Stimulated activated CD4-positive, alpha-beta T cell treated with anti-CD3 and anti-CD28 coated beads, Interleukin-12 subunit alpha, Interleukin-12 subunit beta, amount 100 ng/mL, for 48 hours (primary cell): ENCODE data around the gene CHKB.
A peak's percentile ranks its signal among the peaks of the same experiment; 100 is the strongest.

ENCODE experiments used
- DNase-seq, 3 donors: peaks; one replicate each; pipeline ENCODE4 v3.0.0-alpha.2; 2020; ENCODE audit warnings: low read depth in 2 of 3, low spot score in 1 of 3

CHKB gene

DNA sequence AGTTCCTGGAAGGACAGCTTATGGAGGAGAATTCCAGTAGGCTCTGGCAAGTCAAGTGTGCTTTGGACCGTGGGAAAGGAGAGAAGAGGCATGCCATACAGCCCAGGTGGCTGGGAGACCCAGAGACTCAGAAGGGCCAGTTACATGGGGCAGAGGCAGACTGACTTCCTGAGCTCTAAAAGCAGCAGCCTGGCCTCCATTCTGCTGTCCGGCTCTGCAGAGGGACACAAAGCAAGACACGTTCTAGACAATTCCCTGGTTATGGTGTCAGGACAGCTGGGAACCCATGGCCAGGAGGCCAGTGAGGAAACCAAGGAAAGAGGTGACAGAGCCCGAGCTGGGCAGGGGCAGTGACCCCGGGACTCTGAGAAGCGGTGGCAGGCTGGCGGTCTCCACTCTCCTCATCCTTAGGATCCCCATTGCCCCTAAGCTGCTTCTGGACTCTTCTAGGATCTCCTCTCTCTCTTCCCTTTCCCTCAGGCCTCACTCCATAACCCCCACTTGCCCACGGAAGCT lies 7.2 kb downstream of the CHKB start:
- no peak for DNase-seq

DNA sequence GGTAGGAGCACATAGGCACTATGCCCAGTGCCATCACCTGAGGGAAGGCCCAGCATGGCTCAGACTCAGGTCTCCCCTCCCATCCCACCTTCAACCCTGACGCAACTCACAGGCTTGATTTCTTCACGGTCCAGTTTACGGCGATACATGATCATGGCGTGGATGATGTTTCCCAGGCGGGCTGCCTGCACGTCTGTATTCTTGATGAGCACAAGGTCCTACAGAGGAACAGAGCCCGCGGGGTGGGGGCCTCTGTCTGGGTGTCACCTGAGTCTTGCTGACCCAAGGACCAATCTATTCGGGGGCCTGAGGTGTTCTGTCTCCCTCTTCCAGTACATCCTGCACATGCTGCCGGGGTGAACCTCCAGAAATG lies 8.3 kb downstream of the CHKB start:
- no peak for DNase-seq

DNA sequence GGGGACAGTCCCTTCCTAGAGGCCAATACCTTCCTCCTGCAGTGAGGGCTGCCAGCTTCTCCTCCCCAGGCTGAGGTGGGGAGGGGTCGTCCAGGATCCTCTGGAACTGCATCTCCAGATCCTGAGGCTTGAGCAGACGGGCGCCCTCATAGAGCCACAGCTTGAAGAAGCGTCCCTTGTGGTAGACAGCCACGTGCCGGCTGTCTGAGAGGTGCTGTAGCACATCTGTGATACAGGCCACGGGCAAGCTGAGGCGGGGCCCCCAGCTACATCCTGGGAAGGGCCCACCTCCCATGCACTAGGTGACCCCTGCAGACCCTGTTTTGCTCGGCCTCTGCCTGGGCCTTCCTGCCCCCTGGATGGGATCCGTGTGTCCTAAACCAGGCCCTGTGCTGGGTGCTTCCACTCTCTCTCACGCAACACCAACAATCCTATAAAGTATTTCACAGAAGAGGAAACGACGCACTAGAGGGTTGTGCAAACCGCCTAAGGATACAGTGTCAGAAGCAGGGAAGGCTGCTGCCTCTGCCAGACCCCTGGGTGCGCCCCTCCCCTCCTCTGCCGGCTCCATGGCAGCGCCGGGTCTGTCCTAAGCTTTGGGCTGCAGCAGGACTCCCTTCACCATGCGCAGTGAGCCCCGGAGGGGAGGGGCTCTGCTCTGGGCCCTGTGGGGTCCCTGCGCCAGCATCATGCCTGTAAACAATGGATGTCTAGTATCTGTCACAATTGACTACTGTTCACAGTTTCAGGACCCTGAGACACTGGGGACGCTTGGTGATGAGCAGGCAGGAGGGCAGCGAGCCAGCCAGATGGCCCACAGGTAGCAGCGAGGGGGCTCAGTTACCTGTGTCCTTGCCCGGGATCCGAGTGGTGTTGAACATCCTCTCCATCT lies 8.9 kb downstream of the CHKB start:
- no peak for DNase-seq

DNA sequence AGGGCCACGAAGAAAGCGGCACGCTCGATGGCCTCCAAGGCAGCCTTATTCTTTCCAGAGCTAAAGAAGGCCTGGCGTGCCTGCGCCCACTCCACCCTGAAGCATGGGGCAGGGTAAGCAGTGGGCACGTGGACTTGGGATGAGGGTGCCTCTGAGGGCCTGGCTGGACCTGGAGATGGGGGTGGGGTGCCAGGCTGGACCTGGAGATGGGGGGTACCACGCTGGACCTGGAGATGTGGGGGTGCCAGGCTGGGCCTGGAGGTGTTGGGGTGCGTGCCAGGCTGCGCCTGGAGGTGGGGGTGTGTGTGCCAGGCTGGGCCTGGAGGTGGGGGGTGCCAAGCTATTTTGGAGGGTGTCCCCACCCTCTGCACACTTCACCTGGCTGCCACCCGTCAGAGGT lies 9.7 kb downstream of the CHKB start:
- DNase-seq, result no peak

DNA sequence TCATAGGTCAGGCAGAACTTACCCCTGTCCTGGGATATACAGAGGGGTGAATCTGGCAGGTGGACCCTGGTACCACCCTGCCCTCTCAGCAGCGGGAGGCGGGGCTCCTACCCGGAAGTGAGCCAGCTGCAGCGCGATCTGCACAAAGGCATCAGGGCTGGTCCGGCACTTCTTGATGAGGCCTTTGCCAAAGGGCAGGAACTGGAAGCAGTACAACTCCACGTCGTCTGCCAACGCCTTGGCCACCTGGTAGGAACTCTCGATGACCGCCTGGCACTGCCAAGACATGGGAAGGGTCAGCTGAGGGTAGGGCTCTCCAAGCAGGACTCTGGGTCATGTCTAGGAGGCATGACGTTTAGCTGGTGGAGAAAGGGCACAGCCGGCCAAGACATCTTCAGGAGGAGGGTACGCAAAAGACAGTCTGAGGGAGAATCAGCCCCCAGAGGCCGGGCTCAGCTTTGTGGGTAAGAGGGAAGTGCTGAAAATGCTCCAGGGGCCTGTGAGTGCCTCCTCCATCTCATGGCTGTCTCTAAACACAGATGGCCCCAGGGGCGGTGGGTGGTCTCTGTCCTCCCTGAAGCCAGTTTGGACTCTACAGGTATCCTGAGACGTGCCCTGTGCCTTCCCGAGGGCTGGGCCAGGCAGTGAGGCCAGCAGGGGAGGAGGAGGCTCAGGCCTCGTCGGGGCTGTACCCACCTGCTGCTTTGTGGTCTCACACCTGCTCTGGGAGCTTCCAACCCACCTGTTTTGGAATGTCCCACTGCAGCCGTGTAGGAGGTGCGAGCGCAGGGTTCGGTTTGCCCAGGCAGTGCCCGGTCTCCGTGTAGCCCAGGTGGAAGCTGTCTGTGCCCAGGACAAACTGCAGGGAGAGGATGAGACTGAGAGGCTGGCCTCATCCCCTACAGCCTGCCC lies 11.1 kb downstream of the CHKB start:
- DNase-seq, result no peak

DNA sequence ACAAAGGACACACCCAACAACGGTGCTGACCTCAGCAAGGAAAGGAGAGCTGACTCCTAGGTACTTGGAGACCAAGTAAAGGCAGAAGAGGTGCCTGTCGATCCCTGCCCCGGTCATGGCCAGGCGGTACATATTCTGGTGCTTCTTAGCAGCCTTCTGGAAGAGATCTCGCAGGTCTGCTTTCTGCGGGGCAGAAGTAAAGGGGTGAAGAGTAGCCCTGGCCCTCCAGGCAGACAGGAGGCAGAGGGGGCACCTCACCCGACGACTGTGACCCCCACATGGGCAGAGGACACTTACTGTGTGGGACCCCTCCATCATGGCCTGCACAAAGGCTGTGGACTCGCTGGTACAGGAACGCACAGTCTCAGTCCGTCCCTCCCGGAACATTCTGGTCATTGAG lies 11.8 kb downstream of the CHKB start:
- no peak for DNase-seq

DNA sequence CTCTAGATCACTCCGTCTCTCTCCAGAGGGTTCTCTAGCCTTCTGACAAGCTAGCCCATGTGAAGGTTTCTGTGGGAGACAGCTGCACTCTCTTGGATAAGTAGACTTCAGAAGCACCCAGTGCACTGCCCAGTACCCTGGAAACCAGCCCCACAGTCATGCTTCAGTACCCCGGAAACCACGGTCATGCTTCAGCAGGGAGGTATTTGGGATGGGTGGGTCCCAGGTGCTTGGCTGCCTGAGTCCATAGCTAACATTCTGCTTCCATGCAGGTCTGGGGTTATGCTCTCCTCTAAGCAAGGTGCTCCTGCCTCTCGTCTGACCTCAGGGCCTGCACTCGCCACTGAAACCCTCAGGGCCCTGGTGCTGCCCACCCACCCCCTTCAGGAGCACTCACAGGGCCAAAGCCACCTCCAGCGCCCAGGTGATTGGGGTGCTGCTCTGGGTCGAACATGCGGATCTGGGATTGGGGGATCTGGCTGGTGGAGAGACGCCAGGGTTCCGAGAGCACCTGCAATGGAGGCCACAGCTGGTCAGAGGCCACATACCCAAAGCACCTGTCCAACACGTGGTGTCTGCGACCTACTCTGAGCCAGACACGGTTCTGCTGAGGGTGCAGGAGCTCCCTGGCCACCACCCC lies 12.6 kb downstream of the CHKB start:
- no peak for DNase-seq

DNA sequence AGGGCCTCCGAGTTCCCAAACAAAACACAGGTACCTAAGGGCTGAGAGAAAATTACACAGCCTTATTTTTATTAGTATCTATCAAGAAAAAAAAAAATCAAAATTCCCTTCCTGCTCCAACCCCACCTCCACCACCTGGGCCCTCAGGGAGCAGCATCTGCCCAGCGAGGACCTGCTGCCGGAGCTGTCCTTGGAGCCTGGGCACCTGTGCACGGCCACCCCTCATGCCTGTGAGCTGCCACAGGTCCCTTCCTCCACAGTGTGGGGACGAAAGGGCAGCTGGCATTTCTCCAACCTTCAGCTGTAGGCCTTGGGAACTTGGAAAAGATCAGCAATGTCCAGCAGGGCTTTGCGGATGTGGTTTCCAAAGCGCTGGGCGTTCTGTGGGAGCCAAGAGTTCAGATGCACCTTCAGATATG lies 13.6 kb downstream of the CHKB start:
- no peak for DNase-seq

DNA sequence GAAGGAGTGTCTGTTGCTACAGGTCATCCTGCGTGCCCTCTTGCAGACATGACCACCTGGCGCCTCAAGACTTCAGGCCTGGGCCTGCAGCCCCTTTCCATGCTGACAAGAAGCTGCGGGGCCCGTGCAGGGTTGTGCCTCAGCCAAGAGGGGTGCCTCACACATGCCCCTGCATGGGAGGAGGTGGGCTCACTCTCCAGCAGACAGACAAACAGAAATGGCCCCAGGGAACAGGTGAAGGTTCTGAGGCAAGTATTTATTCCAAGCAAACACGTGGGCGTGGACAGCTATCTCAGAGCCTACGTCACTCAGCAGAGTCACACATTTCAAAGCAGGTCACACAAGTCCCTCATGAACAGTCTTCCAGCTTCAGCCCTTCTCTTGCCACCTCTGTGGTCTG lies 14.0 kb downstream of the CHKB start:
- no peak for DNase-seq

DNA sequence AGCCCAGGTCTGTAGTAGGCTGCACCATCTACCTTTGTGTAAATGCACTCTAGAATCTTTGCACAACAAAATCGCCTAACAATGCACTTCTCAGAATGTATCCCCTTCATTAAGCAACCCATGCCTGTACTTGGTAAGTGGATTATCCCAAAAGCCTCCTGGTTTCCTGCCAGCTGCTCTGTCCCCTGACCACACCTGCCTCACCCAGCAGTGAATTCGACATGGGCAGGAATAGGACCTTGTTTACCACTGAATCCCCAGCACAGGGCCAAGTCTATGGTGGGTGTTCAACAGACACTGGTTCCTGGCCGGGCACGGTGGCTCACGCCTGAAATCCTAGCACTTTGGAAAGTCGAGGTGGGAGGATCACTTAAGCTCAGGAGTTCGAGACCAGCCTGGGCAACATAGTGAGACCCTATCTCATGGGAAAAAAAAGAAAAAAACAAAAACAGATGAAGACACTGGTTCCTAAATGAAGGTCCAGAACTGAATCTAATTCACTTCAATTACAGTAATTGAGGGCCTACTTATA lies 14.9 kb downstream of the CHKB start:
- no peak for DNase-seq

DNA sequence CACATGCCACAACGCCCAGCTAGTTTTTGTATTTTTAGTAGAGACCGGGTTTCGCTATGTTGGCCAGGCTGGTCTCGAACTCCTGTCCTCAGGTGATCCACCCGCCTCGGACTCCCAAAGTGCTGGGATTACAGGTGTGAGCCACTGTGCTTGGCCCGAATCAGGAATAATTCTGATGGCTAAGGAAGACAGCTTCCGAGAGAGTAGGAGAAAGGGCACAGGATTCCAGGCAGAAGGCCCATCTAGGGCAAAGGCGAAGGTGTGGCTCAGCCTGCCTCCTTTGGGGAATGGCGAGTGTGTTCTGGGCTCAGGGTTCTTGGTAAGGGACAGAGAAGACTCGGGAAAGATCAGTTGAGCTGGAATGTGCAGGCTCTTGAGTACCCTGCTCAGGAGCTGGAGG lies 18.4 kb downstream of the CHKB start:
- DNase-seq, result no peak

DNA sequence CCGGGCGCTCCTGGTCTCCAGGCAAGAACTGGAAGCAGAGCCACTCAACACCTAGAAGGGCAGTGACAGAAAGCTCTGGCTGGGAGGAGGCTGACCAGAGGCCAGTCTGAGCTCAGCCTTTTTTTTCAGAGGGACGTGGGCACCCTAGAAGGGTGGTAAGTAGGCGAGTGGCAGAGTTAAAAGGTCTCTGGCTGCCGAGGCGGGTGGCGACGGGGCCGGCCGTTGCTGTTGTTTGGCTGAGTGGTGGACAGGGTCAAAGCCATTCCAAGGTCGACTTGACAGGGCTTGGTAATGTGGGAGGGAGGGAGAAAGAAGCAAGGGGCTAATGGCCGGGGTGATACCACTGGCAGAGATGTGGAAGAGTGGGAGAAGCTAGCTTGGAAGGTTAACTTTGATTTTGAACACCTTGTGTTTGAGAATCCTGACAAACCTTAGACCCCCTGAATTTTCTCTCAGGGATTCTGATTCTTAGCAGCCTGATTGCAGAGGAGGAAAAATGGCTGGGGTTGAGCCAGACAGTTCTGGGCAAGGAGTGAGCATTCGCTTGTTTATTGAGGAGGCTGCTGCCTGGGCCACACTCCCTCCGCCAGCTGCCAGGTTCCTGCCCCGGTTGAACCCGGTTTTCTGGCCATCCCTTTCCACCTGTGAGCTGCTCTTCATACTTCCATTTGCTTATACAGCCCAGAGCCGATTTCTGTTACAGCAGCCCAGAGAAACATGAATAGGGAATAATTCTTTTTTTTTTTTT lies 19.1 kb downstream of the CHKB start:
- no peak for DNase-seq

DNA sequence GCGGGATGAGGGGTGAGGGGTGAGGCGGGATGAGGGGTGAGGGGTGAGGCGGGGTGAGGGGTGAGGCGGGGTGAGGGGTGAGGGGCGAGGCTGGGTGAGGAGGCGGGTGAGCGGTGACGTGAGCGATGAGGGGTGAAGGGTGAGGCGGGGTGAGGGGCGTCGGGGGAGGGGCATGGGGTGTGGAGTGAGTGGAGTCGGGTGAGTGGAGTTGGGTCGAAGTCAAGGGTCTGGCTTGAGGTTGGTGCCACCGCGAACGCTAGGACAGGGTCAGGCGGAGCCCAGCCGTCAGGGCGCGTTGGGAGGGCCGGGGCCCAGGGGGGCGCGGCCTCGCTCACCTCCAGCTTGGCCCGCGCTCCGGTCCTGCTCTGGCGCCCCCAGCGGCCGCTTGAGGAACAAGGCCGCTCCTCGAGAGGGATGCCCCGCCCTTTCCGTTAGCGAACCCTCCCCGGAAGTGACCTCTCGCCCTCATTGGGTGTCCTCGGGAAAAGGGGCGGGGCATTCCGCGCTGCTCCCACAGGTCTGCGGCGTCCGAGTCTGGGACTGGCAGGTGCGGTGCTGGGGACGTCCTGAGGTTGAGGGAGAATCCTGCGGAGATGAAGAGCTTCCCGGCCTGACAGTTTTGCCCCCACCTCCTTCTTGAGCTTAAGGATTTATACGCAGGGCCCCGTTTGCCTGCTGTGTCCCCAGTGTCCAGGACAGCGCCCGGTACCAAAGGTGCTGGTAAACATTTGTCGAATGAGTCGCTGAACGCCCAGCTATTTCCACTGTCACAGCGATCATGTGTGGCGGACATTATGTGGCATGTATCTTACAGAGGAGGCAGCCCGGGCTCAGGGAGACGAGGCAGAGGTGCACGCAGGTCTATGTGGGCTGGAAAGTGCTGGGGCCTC lies 19.9 kb downstream of the CHKB start, which contains the start of gene SYCE3:
SYCE3 (minus strand) TSS at position 397 of the 890 bp plus-strand sequence. CDS start 6,514 bp downstream, outside the sequence.
- DNase-seq, result peak; percentile 96 to 98 (median 98)

DNA sequence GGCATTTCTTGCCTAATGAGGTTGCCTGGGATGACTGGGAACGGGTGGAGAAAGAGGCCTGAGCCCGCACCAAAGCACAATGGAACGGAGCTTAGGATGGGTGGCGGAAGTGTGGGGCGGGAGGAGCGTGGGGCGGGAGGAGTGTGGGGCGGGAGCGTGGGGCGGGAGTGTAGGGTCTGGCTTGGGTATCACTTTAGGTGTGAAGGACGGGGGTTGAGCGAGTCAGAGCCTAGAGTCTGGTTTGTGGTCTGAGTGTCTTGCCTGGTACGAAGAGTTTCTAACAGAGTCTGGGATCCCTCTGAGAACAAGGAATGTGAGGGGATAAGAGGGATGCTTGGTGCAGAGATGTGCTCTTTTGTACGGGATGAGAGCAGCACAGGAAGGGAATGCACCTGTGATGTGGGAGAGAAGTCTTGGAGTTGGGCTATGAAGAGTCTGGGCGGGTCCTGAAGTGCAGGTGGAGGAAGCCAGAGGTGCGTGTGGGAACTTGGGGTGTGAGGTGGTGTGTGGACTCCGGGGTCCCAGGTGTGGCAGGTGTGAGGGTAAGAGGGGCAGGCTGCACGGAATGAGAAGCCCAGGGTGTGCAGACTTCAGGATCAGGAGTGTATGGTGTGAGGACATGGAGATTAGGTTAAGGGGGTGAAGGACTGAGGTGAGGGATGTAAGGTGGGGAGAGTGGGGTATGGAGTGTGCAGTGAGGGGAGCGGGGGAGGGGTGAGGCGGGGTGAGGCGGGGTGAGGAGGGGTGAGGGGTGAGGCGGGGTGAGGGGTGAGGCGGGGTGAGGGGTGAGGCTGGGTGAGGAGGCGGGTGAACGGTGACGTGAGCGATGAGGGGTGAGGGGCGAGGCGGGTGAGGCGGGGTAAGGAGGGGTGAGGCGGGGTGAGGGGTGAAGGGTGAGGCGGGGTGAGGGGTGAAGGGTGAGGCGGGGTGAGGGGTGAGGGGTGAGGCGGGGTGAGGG lies 21.0 kb downstream of the CHKB start:
- DNase-seq, result no peak

DNA sequence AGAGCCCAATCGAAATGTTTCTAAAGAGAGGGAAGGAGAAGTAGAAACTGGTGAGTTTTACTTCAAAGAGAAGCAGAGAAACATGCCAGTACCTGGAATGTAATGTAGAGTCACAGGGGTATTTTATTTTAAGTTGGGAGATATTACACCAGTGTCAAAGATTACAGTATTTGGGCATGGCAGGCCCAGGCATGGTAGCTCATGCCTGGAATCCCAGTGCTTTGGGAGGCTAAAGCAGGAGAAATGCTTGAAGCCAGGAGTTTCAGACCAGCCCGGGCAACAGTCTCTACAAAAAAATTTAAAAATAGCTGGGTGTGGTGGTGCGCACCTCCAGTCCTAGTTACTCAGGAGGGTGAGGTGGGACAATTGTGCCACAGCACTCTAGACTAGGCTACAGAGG lies 22.6 kb downstream of the CHKB start:
- DNase-seq, result no peak

DNA sequence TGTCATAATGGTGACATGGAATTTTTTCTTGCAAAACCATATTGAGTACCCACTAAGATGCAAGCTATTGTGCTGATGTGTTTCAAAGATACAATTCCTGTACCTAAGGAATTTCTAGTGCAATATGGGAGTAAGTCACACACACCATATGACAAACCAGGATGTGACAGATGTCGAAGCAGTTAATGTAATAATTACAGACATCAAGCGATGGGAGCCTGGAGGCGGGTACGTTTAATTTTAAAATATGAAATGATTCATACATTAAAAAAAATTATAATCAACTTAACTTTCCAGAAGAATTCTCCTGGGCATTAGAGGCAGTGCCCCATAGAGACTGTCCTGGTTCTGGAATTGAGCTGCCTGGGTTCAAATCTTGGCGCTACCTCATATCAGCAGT lies 25.9 kb downstream of the CHKB start:
- no peak for DNase-seq

DNA sequence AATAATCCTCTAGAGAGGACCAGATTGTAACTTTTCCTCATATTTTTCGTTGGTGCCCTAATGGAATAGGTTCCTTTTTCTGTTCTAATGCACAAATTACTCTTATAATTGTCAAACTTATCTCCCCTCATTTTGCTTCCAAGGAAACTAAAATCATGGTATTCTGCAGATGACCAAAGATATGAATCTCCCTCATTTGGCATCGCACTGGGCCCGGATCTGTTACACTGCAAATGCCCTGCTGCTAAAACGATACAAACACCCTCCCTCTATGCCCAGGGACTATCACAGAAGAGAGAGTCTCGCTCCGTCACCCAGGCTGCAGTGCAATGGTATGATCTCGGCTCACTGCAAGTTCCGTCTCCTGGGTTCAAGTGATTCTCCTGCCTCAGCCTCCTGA lies 29.3 kb downstream of the CHKB start:
- DNase-seq, result no peak

DNA sequence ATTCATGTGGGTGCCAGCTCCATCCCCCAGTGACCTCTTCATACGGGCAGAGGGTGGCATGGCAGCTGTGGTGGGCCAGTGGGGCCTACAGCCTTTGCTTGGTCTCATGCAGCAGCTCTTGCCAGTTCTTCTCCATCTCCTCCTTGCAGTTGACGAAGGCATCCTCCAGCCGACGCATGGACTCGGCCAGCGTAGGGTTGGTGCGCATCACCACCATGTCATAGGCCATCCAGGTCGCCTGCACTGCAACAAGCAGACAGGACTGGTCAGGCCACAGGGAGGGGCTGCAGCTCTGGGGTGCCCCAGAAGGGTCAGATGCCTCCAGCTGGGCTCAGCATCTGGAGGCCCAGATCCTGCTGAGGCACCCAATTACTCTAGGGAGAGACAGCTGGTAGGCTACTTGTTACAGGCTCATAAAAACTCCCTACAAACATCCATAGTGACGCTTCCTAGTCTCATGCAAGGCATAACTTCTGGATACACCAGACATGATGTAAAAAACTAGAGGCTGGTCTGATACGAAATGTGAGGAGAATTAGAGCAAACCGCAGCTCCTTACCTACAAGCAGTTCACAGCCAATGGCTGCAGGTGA lies 31.4 kb downstream of the CHKB start:
- DNase-seq, result no peak
